GM21723 (cell line): ENCODE results near the gene REM2.

Source experiments
- ATAC-seq: cut with Tn5 transposase; IDR thresholded peaks from one replicate; pipeline ENCODE4 v1.9.1; 2021; ENCODE audit warnings: mild to moderate bottlenecking, moderate library complexity; ENCODE audit not compliant: unreplicated experiment

Gene REM2

DNA sequence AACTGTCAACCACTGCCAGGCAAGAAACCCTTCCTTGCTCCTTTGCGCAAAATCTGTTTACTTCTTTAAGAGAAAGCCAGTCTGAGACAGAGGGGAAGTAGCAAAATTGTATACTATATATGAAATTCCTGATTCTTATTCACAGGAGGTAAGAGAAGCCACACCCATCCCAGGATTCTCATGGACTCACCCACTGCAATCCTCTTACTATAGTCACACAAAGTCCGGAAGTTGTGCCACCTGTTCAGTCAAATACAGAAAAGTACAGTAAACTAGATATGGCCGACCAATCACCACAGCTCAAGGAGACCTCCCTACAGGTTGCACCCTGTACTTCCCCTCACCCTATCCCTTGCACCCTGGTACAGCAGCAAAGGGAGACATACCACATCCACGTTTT, 43.3 kb downstream of the REM2 start:
- no peak for ATAC-seq

DNA sequence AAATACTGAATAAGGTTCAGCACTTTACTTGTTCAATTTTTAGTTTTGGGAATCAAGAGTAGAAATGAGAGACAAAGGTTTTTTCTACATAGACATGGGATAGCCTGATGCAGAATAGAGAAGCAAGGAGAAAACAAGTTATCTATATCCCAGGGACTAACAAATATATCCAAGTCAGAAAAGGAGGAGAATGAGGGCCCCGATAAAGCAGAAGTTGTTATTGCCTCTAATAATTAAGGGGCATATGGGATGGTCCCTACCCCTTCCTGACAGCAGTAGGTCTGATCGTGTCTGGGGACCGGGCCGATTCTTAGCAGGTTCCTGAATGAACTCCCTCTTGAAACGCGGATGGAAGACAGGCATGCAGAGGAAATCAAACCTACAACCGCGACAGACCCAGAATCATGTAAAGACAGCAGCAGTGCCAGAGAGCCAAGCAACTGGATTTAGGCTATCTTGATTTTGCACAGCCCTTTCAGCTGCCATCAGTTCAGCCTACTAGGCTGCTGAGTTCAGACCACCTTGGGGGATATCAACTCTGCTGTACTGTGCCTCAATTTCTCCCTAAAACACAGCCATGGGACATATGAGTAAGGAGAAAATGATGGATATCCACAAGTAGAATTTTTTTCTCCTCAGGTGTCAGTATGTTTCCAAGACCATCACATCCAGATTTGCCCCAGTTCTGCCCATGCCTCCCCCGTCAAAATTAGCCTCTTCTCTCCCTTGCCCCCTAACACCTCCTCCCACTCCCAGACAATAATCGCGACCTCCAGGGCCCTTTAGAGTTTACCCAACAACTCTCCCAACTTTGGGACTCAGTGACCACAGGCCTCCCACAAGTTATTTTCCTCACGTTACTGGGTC, 45.4 kb downstream of the REM2 start:
- no peak for ATAC-seq

DNA sequence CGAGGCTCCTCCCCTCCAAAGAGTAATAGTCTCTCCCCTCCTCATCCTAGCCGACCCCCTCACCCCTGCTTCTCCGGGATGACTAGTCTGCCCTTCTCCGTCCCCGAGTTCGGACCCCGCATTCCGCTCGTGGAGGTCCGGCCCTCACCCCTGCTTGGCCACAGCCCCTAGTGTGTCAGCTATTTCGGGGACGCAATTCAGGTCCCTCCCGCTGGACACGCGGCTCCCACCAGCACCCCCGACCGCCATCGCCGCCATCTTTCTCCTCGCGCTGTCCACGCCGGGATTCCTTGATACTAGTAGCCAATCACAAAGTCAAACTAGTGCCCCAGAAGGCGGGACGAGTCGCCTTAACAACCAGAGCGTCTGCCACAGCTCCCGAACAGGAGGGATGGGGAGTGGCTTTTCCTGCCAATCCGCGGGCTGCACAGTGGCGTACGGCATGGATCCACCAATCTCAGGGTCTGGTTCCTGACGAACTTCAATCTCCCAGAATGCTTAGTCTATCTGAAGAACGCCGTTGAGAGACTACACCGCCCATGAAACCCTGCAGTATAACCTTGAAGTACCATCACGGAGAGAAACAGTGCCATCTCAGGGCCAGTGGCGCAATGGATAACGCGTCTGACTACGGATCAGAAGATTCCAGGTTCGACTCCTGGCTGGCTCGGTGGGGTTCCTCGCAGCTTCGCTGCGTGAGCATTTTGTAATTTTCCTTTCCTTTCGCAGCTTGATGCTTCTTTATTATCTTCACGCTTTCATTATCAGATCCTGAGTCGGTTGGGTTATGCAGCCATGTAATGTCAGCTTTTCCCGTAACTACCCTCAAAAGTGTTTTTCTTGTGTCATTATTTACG, 46.3 kb downstream of the REM2 start, which contains the start of gene PRMT5:
TSS of gene PRMT5 (minus strand) at position 273 of the 857 bp plus-strand sequence. CDS start at position 258, 15 bp downstream.
- peak; percentile 91 for ATAC-seq

DNA sequence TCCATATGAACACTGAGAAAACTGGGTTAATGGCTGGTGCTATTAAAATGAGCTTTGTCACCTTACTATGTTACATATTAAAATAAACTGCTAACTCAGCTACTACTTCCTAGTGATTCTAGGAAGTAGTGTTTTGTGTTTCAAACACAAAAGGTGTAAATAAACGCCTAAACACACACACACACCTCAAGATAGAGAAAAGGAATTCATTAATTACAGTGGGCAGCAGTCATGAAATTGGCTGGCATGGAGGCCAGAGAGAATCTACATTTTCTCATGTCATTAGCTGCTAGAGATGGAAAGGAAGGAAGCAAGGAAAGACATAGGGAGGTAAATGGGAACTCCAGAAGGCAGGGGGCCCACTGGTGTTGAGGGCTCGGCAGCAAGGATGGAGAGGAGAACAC, 46.9 kb downstream of the REM2 start:
- no peak for ATAC-seq

DNA sequence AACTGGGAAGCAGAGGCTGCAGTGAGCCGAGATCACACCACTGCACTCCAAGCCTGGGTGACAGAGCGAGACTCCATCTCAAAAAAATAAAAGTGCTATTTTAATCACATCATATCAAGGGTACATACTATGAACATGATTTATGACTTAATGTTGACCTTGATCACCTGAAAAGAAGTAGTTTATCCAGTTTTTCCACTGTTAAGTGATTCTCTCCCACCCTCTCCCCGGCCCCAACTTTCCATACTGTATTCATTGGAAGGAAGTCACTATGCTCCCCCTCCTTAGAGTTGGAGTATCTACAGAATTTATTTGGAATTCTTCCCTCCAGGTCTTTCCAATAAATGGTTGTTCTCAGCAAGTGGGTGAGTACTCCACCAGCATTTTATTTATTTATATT, 49.1 kb downstream of the REM2 start:
- no peak for ATAC-seq

DNA sequence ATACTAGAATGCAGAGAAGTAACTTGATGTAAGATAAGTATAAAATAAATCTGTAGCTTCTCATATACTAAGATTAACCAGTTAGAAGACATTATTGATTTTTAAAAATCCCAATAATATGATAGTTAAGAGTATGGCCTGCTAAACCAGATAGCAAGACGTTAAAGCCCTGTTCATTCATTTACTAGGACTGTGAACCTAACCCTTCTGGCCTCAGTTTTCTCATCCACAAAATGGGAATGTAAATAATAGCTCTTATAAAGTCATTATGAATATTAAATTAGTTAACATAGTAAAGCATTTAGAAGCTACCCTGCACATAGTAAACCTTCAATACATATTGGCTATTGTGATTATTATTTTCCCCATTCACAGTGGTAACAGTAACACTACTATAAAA, 52.1 kb downstream of the REM2 start:
- no peak for ATAC-seq
